Ramos (cell line): ENCODE results near the gene NUP54.

Source experiments
- in situ Hi-C: fragments of 300-500 bp; cut with MboI; formaldehyde crosslinking; loops from one replicate; pipeline ENCODE4 v1.14.3; 2022; ENCODE audit warnings: low sequenced_read_pairs; ENCODE audit not compliant: unreplicated experiment

NUP54 gene

GRCh38 chr4:76147454-76148141 lies 599 bp downstream of the NUP54 start:
- in situ Hi-C loops, result no loop called here

DNA sequence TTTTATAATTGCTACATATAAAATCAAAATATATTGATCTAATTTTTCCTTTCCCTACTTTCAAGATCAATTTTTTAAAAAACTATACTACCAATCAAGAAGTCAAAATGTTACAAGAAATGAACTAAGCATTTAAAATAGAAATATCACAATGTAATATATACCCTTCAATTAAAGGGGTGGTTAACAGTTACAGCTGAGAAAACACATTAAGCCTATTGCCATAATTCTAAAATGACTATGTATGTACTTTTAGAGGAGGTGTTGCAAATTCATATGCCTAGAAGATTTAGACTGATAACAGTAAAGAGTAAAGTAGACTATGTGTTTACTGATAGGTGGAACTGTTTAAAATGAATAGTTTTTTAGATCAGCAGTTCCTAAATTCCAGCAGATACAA lies 3.7 kb downstream of the NUP54 start:
- in situ Hi-C loops, result no loop called here

DNA sequence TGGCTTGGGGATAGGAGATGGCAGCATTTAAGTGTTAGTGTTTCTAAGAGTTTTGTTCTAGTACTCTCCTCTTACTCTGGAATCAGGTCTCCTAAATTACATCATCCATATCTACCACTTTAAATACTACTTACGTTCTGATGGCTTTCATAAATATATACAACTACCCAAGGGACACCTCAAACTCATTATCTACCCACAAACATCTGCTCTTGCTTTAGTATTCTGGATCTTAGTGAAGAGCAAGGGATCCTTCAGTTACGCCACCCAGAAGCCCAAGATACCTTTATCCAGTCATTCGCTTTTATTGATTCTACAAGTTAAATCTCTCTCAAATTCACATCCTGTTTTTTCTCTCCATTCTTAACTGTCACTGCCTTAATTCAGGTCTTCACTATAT lies 7.0 kb downstream of the NUP54 start:
- in situ Hi-C loops, result no loop called here

DNA sequence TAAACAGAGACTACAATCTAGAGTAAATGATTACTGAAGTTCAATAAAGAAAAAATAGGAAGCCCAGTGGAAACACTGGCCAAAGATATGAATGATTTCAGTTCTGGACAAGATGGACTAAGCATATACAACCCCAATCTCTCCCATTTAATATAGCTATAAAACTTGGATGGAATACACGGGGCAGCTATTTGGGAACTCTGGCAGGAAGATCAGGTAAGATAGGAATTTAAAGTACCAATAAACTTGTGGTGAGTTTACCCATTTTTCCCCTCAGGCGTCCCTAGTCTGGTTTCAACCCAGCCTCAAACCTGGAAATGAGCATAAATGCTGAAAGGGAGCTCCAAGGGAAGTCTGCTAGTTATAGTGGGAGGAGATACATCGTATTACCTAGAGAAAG lies 20.4 kb downstream of the NUP54 start:
- in situ Hi-C loops, result no loop called here

GRCh38 chr4:76125816-76126215 lies 22.4 kb downstream of the NUP54 start:
- in situ Hi-C loops, result no loop called here

GRCh38 chr4:76120199-76120598 lies 28.0 kb downstream of the NUP54 start:
- in situ Hi-C loops, result no loop called here

DNA sequence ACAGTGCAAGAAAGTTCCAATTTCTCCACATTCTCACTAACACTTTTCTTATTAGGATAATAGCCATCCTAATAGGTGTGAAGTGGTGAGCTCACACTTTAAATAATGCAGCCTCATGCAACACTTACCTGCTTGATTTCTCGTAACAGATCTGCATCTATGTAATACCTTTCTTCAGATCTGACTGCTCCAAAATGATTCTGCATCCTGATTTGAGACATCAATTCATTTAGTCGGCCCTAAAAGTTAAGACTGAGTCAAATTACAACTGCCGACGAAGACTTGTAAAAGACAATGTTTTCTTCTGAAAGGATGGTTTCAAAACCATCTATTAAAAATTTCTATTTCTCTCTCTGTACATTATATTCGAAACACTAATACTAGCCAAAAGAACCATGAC lies 30.7 kb downstream of the NUP54 start:
- in situ Hi-C loops, result no loop called here

GRCh38 chr4:76116821-76117220 lies 31.4 kb downstream of the NUP54 start:
- in situ Hi-C loops, result no loop called here

- in situ Hi-C loops, result no loop called here
These were observed 39.6 kb downstream of the NUP54 start for GRCh38 chr4:76108467-76109181.

DNA sequence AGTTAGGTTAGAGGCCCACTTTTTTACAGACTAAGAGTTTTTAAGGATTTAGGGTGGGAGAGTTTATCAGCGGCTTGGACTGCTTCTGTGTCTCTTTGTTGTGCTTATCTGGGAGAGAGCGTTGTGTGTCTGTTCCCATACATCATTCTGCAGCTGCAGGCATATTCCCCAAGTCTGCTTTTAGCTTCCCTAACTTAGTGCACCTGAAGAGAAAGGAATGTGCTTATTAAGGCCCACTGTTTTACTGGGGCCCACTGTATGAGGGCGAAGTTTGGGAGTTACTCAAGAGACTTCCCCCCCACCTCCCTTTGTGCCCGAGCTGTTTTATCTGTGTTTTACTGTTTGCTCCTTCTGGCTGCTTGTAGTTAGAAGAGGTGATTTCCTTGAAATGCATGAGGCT lies 41.8 kb downstream of the NUP54 start:
- in situ Hi-C loops, result no loop called here

- in situ Hi-C loops, result no loop called here
These were observed 42.5 kb downstream of the NUP54 start for GRCh38 chr4:76105652-76106051.

GRCh38 chr4:76096076-76096475 lies 52.1 kb downstream of the NUP54 start:
- in situ Hi-C loops, result no loop called here

DNA sequence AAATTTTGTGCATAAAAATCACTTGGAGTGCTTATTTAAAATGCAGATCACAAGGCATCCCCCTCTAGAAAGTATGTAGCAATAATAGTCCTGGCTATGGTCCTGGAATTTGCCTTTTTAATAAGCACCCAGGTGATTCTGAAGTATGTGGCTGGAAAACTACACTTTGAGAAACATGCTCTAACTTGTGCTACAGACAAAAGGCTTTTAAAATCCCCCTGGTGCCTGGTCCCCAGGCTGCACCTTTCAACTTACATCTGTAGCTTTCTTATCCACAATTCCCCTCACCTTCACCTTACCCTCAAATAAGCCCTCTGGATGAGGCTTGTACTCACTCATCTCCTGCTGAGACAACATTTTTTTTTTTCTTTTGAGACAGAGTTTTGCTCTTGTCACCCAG lies 52.6 kb downstream of the NUP54 start:
- in situ Hi-C loops, result no loop called here

- in situ Hi-C loops, result no loop called here
These were observed 57.1 kb downstream of the NUP54 start for GRCh38 chr4:76091052-76091451.

DNA sequence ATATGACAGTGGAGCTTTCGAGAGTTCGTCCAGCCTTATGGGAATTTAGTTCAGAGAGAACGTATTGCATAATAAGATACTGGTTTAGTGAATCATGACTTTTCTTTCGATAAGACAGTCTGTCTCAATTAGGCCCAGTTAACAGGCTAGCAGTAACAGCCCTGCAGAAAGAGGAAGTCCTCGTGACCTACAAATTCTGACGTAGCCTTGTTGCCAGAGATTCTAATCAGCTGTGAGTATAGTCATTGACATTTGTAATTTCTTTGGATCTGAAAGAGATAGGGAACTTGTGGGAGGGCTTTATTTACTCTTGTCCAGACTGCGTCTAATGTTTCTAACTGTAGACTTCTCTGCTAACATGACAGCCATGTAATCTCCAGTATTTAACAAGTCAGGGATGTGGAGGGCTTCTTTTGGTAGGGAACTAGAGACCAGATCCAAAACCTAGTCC lies 57.9 kb downstream of the NUP54 start:
- in situ Hi-C loops, result no loop called here

DNA sequence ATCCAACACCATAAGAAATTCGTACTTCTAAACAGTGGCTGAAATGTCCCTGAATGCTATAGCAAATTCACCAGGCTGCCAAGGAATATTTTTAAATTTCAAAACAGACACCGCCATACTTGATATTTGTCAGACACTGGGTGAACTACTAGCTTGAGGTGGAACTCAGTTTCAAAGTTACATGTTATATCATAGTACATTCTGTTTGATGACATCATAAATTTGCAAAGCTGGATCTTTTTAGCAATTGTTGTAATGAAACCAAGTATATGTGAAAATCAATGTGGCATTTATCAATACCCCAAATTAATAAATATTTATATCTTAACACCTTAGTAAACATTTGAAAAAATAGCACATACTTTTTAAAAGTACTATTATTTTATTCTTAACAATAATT lies 59.5 kb downstream of the NUP54 start:
- in situ Hi-C loops, result no loop called here

GRCh38 chr4:76087007-76087769 lies 61.0 kb downstream of the NUP54 start:
- in situ Hi-C loops, result no loop called here

DNA sequence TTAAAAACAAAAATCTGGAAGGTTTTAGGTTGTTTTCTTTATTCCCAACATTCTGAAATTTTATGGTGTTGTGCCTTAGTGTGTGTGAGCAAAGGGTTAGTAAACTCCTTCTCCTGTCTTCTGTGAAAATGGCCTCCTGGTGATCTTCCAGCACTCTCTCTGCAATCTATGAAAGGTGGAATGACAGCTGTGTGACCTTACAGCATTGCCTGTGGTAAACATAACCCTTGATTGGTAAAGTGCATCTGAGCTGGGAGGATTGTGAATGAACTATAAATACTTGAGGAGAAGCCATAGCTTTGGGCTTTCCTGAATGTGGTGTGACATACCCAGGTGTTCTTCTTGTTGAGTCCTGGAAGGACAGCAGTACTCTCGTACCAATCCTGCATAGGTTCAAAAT lies 63.7 kb downstream of the NUP54 start:
- in situ Hi-C loops, result no loop called here

- in situ Hi-C loops, result no loop called here
These were observed 64.7 kb downstream of the NUP54 start for GRCh38 chr4:76083386-76083988.

GRCh38 chr4:76078033-76078613 lies 70.1 kb downstream of the NUP54 start:
- in situ Hi-C loops, result no loop called here
